T-helper 1 cell treated with Interleukin-12 subunit alpha and Interleukin-12 subunit beta and Interleukin-4 antibody, amounts not matched to agents 30 μg/mL and 1 μg/mL, for 36 hours (primary cell): ENCODE data around the gene DSP.
A peak's percentile ranks its signal among the peaks of the same experiment; 100 is the strongest.

Experiments
- H3K27ac Mint-ChIP-seq: one replicate; pipeline ENCODE4 v1.8.0; 2021; ENCODE audit warnings: mild to moderate bottlenecking, mixed read lengths
- H3K27me3 Mint-ChIP-seq: one replicate; pipeline ENCODE4 v1.8.0; 2021; ENCODE audit warnings: low read depth, mixed read lengths
- H3K36me3 Mint-ChIP-seq: one replicate; pipeline ENCODE4 v1.8.0; 2021; ENCODE audit warnings: low read depth, mixed read lengths
- H3K4me1 Mint-ChIP-seq: one replicate; pipeline ENCODE4 v1.8.0; 2021; ENCODE audit warnings: low read depth, mixed read lengths
- H3K4me3 Mint-ChIP-seq: one replicate; pipeline ENCODE4 v1.8.0; 2021; ENCODE audit warnings: mild to moderate bottlenecking, moderate library complexity, mixed read lengths
- H3K9me3 Mint-ChIP-seq: one replicate; pipeline ENCODE4 v1.8.0; 2021; ENCODE audit warnings: mixed read lengths

Gene DSP

GRCh38 chr6:7526755-7527154 lies 14.7 kb upstream of the DSP start:
- Mint-ChIP-seq H3K4me1 (no peaks in the 10 kb centered on the region), H3K4me3 (no peak overlapping the region), H3K9me3 (no peaks in the 10 kb centered on the region), H3K27ac (no peak overlapping the region), H3K27me3 (peaks cover 49% of the 10 kb centered on the region), H3K36me3 (no peaks in the 10 kb centered on the region)

GRCh38 chr6:7528565-7528964 lies 12.9 kb upstream of the DSP start:
- Mint-ChIP-seq H3K9me3 (no peaks in the 10 kb centered on the region), H3K27ac (no peak overlapping the region), H3K4me1 (no peaks in the 10 kb centered on the region), H3K4me3 (no peak overlapping the region), H3K27me3 (peaks cover 42% of the 10 kb centered on the region), H3K36me3 (no peaks in the 10 kb centered on the region)

- Mint-ChIP-seq H3K27ac (no peak overlapping the region), H3K4me3 (no peak overlapping the region), H3K4me1 (no peaks in the 10 kb centered on the region), H3K27me3 (peaks cover 46% of the 10 kb centered on the region), H3K9me3 (no peaks in the 10 kb centered on the region), H3K36me3 (no peaks in the 10 kb centered on the region)
Observed at GRCh38 chr6:7529141-7529540, 12.3 kb upstream of the DSP start.

GRCh38 chr6:7532232-7532631 lies 9.2 kb upstream of the DSP start:
- Mint-ChIP-seq H3K27me3 (peaks cover 62% of the 10 kb centered on the region), H3K4me3 (no peak overlapping the region), H3K4me1 (no peaks in the 10 kb centered on the region), H3K36me3 (no peaks in the 10 kb centered on the region), H3K27ac (no peak overlapping the region), H3K9me3 (no peaks in the 10 kb centered on the region)

- Mint-ChIP-seq H3K36me3 (no peaks in the 10 kb centered on the region), H3K27ac (no peak overlapping the region), H3K4me1 (no peaks in the 10 kb centered on the region), H3K27me3 (peaks cover 62% of the 10 kb centered on the region), H3K9me3 (no peaks in the 10 kb centered on the region), H3K4me3 (no peak overlapping the region)
Observed at GRCh38 chr6:7532821-7533220, 8.7 kb upstream of the DSP start.

- H3K27me3 Mint-ChIP-seq: peaks cover 63% of the 10 kb centered on the region
- H3K27ac Mint-ChIP-seq: no peak overlapping the region
Observed at GRCh38 chr6:7534192-7534591, 7.3 kb upstream of the DSP start.

GRCh38 chr6:7535498-7535897 lies 6.0 kb upstream of the DSP start:
- no peak overlapping the region for H3K4me3 Mint-ChIP-seq
- H3K27me3 Mint-ChIP-seq: peaks cover 66% of the 10 kb centered on the region
- H3K9me3 Mint-ChIP-seq: no peaks in the 10 kb centered on the region
- no peaks in the 10 kb centered on the region for H3K36me3 Mint-ChIP-seq
- no peak overlapping the region for H3K27ac Mint-ChIP-seq
- H3K4me1 Mint-ChIP-seq: no peaks in the 10 kb centered on the region

More at GRCh38 chr6:7534192-7534591, 7.3 kb upstream of the DSP start:
- no peak overlapping the region for H3K4me3 Mint-ChIP-seq
- H3K4me1 Mint-ChIP-seq: no peaks in the 10 kb centered on the region
- no peaks in the 10 kb centered on the region for H3K9me3 Mint-ChIP-seq
- no peaks in the 10 kb centered on the region for H3K36me3 Mint-ChIP-seq

- peaks cover 72% of the 10 kb centered on the region for H3K27me3 Mint-ChIP-seq
- no peak overlapping the region for H3K27ac Mint-ChIP-seq
- no peaks in the 10 kb centered on the region for H3K9me3 Mint-ChIP-seq
- H3K4me3 Mint-ChIP-seq: no peak overlapping the region
- no peaks in the 10 kb centered on the region for H3K36me3 Mint-ChIP-seq
- H3K4me1 Mint-ChIP-seq: peaks cover 6% of the 10 kb centered on the region
Observed at GRCh38 chr6:7537565-7538174, 3.8 kb upstream of the DSP start.

- Mint-ChIP-seq H3K27me3 (peaks cover 77% of the 10 kb centered on the region), H3K27ac (no peak overlapping the region), H3K4me1 (peaks cover 6% of the 10 kb centered on the region), H3K9me3 (no peaks in the 10 kb centered on the region), H3K36me3 (no peaks in the 10 kb centered on the region), H3K4me3 (no peak overlapping the region)
Observed at GRCh38 chr6:7538484-7538883, 3.0 kb upstream of the DSP start.

- H3K36me3 Mint-ChIP-seq: no peaks in the 10 kb centered on the region
- H3K27ac Mint-ChIP-seq: no peak overlapping the region
- H3K27me3 Mint-ChIP-seq: peaks cover 83% of the 10 kb centered on the region
- H3K9me3 Mint-ChIP-seq: no peaks in the 10 kb centered on the region
- H3K4me3 Mint-ChIP-seq: peak overlapping the region; percentile 57
- H3K4me1 Mint-ChIP-seq: peaks cover 6% of the 10 kb centered on the region
Observed at GRCh38 chr6:7540595-7540994, 876 bp upstream of the DSP start.

- Mint-ChIP-seq H3K9me3 (no peaks in the 10 kb centered on the region), H3K4me3 (peak overlapping the region; percentile 79), H3K27ac (no peak overlapping the region)
Observed at GRCh38 chr6:7542065-7542873, 798 bp downstream of the DSP start.

GRCh38 chr6:7542874-7543624 lies 1.6 kb downstream of the DSP start:
- no peaks in the 10 kb centered on the region for H3K36me3 Mint-ChIP-seq
- peaks cover 78% of the 10 kb centered on the region for H3K27me3 Mint-ChIP-seq
- peaks cover 6% of the 10 kb centered on the region for H3K4me1 Mint-ChIP-seq
- H3K9me3 Mint-ChIP-seq: no peaks in the 10 kb centered on the region
- peak overlapping the region; percentile 14 for H3K4me3 Mint-ChIP-seq
- H3K27ac Mint-ChIP-seq: no peak overlapping the region

More at GRCh38 chr6:7542065-7542873, 798 bp downstream of the DSP start:
- Mint-ChIP-seq H3K27me3 (peaks cover 80% of the 10 kb centered on the region), H3K4me1 (peaks cover 6% of the 10 kb centered on the region), H3K36me3 (no peaks in the 10 kb centered on the region)

- Mint-ChIP-seq H3K9me3 (no peaks in the 10 kb centered on the region), H3K27ac (no peak overlapping the region), H3K4me1 (peaks cover 6% of the 10 kb centered on the region), H3K27me3 (peaks cover 77% of the 10 kb centered on the region), H3K4me3 (peak overlapping the region; percentile 7), H3K36me3 (no peaks in the 10 kb centered on the region)
Observed at GRCh38 chr6:7543789-7544424, 2.4 kb downstream of the DSP start.

- Mint-ChIP-seq H3K27ac (no peak overlapping the region), H3K27me3 (peaks cover 76% of the 10 kb centered on the region)
Observed at GRCh38 chr6:7544597-7544996, 3.1 kb downstream of the DSP start.

More at GRCh38 chr6:7544597-7544996, 3.1 kb downstream of the DSP start:
- Mint-ChIP-seq H3K4me1 (peaks cover 6% of the 10 kb centered on the region), H3K4me3 (no peak overlapping the region), H3K36me3 (no peaks in the 10 kb centered on the region), H3K9me3 (no peaks in the 10 kb centered on the region)
